C4-2B (cell line): ENCODE measurements around the gene FBXW4.
A peak's percentile ranks its signal among the peaks of the same experiment; 100 is the strongest.

Experiments used
- H3K27ac ChIP-seq: fragments of 450-650 bp; 2 replicates; pipeline ENCODE4 v1.5.1; 2017
- CTCF ChIP-seq: fragments of 450-650 bp; conservative IDR thresholded peaks from 2 replicates; pipeline ENCODE4 v1.5.1; 2017; ENCODE audit warnings: mild to moderate bottlenecking
- ZFX ChIP-seq: fragments of 450-650 bp; IDR thresholded peaks from 2 replicates; pipeline ENCODE4 v1.6.1; 2017

FBXW4 gene

GRCh38 chr10:101704331-101704730 lies 9.4 kb upstream of the FBXW4 start:
- H3K27ac ChIP-seq = no peak overlapping the region
- TF ChIP-seq ZFX (no peak), CTCF (no peak)

- no peak overlapping the region for H3K27ac ChIP-seq
- TF ChIP-seq ZFX = no peak
- TF ChIP-seq CTCF = no peak
Measured at GRCh38 chr10:101696632-101697031, 1.7 kb upstream of the FBXW4 start.

GRCh38 chr10:101695404-101695890 lies 477 bp upstream of the FBXW4 start:
- TF ChIP-seq ZFX (no peak), CTCF (no peak)
- H3K27ac ChIP-seq = peak overlapping the region; percentile 95

GRCh38 chr10:101693978-101694673 lies 844 bp downstream of the FBXW4 start:
- TF ChIP-seq ZFX = peak; percentile 100
- no peak for TF ChIP-seq CTCF
- H3K27ac ChIP-seq = peak overlapping the region; percentile 95

GRCh38 chr10:101693651-101693977 lies 1.4 kb downstream of the FBXW4 start:
- TF ChIP-seq CTCF (no peak), ZFX (no peak)
- H3K27ac ChIP-seq = peak overlapping the region; percentile 95

GRCh38 chr10:101691081-101691480 lies 3.9 kb downstream of the FBXW4 start:
- H3K27ac ChIP-seq = no peak overlapping the region
- TF ChIP-seq CTCF (no peak), ZFX (no peak)

- no peak overlapping the region for H3K27ac ChIP-seq
- TF ChIP-seq CTCF (no peak), ZFX (no peak)
Measured at GRCh38 chr10:101690461-101690860, 4.5 kb downstream of the FBXW4 start.
